ENCODE measurements around the gene ESD.
"Not testable (repeated sequence)": the region's sequence is repeated elsewhere in the genome, so short reads cannot be mapped to it uniquely, and the experiment has no call there.

ESD gene

DNA sequence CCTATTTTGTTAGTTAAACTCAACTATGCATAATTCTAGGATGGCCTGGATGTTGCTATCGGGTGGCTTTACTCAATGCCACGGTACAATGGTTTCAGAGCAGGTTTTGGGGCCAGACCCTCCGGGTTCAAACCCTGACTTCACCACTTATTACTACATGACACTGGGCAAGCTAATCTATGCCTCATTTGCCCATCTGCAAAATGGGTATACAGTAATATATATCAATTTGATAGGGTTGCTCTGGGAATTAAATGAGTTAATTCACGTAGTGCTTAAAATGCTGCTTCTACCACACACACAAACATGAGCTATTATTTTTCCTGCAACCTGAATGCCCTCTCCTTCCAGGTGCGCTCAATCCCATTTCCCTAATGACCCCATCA lies 839 bp downstream of the ESD start:
- no peak for DNase-seq (ENCODE audit: low read depth in 1 of 2, low spot score in 1 of 2)

DNA sequence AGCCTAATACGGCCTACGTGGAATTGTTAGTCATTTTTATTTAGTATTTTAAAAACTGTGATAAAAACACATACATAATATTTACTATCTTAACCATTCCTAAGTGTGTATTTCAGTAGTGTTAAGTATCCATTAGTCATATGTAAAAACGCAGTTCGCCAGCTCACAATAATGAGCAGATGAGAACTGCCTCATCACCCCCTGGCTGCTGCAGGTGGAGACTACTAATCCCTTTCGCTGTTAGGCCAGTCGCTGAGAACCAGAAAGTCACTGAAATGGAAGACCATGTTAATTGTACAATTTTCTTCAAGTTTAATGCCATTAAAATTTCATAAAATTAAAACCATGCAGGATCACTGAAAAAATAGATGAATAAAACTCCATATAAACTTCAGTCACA lies 1.6 kb downstream of the ESD start:
- no peak for DNase-seq (ENCODE audit: low read depth in 1 of 2, low spot score in 1 of 2)

DNA sequence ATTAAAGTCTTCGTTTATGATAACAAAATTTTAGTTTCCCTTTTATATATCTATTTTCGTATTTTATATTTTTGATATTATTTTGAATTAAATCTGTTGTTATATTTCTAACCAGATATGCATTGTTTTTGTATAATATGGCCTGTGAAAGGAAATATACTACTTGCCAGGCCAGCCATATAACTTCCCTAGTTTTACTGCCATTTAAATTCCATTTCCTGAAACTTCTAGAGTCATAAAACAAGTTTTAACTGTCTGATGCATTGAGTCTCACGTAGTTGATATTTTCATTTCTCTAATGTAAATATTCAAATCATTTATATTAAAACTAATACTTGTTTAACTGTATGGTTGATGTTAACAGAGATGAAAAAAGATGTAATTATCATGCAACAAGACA lies 13.5 kb downstream of the ESD start:
- no peak for DNase-seq (ENCODE audit: low read depth in 1 of 2, low spot score in 1 of 2)

DNA sequence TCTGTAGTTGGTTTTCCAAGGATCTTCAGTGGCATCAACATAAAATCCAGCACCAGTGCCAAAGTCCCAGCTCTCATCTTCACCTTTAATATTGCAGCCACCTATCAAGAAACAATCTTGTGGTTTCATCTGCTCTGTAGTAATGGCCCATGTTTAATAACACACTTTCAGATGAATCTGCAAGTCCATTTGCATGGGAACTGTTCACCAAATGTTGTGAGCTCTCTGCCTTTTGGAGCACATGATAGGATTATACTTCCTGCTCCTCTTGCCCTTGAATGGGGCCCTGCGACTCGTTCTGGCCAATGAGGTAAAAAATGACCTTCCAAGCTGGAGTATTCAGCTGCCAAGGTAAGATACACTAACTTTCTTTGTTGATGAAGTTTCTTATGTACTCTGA lies 14.3 kb downstream of the ESD start:
- no peak for DNase-seq (ENCODE audit: low read depth in 1 of 2, low spot score in 1 of 2)

DNA sequence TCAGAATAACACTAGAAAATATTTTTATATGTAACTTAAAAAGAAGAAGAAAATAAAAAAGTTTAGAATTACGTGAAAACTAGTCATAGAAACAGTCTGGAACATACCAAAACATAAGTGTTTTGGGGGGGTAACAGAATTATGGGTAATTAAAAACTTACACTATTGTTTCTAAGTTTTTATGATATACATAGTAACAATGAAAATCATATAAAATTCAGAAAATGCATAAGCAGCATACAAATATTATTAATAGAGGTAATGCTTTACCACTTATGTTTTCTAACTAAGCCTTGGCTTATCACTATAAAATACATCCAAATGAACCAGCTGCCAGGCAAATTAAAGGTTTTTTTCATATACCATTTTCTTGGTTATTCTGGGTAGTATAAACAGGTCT lies 14.9 kb downstream of the ESD start:
- no peak for DNase-seq (ENCODE audit: low read depth in 1 of 2, low spot score in 1 of 2)

DNA sequence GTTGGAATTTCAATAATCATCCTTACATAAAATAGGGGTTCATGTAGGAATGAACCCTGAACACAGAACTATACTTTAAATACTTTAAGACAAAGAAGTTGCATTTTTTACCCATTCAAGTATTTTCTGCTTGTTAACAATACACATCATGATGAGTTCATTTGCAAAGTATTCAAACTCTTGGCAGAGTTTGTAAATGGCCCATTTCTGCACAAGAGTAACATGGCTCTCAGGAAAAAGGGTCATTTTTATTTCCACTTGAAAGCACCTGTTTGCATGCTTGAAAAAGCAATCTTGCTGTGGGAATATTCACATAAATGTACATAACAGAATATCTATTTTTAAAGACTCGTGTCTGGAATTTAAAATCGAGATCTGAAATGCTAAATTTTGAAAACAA lies 18.1 kb downstream of the ESD start:
- DNase-seq (ENCODE audit: low read depth in 1 of 2, low spot score in 1 of 2): no peak

DNA sequence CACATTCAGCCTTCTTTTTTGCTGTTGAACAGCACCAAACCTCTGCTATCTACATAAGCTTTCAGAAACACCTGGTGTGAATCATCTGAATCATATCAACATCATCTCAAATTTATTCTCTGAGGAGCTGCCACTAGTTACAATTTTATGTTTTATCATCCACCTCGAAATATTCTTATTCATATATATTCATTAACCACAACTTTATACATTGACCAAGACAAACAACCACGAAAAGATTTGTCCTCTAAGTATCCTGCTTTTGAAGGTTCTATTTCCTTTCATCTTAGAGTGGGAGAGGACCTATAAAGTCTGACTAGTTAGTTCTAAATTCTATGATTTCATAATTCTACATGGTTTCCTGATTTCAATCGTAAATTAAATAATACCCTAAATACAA lies 18.9 kb downstream of the ESD start:
- DNase-seq (ENCODE audit: low read depth in 1 of 2, low spot score in 1 of 2): no peak

DNA sequence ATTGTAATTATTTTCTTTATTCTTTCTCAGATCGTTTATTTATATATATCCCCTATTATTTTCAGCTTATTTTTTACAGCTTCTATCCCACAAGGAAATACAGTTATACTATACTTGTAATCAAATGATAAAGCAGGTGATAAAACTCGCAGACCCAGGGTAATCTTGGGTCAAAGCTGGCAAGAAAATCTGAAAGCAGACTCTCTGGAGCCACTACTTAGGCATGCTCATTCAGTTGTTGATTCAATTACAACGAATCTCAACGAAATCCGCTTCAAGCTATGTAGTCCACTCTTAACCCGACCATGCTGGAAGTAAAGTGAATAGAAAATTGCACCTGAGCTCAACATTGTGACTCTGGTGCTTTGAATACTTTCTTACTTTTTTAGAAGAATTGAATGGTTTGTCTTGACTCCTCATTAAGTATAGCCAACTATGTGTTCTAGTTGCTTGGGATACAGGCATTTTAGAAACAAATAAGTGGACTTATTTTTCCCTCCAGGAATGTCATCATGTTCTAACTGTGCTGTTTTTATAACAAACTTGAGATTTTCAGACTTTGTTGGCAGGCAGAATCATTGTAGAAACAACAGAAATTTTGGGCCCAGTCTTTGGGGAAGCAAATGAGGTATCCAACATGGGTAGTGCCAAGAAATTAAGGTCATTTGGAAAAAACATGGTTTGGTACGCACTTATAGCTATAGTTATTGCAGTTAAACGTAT lies 21.4 kb downstream of the ESD start:
- no peak for DNase-seq (ENCODE audit: low read depth in 1 of 2, low spot score in 1 of 2)

DNA sequence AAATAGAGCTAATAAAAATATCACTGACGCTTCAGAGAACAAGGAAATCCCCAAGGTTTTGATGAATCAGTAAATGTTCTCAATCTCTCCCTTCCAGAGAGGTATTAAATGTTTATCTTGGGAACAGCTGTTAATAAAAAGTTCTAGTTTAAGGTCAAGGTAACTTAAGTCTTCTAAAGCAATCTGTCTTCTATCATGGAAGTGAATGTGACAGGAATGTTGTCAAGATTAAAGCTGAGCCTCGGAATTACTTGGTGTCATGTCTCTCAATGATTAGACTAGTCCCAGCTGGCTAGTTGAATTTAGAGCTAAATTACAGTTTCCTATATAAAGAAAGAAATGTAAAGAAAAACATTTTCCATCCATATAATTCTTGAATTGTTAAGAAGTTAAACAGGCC lies 23.4 kb downstream of the ESD start:
- no peak for DNase-seq (ENCODE audit: low read depth in 1 of 2, low spot score in 1 of 2)

DNA sequence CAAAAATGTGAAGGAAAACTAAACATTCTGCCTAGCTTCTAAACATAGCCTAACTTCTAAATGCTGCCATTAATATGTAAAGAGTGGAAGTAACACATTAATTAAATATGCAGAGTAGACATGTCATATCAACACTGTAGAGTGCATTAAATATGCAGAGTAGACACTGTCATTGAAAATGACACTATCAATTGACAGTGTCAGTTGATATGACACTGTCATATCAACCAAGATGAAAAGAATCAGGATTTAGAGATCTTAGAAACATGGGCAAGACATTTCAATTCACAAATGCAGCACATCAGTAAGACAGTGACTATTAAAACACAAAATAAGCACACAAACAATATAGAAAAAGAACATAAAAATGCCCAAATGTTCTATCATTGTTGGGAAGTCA lies 25.3 kb downstream of the ESD start:
- DNase-seq (ENCODE audit: low read depth in 1 of 2, low spot score in 1 of 2): no peak

DNA sequence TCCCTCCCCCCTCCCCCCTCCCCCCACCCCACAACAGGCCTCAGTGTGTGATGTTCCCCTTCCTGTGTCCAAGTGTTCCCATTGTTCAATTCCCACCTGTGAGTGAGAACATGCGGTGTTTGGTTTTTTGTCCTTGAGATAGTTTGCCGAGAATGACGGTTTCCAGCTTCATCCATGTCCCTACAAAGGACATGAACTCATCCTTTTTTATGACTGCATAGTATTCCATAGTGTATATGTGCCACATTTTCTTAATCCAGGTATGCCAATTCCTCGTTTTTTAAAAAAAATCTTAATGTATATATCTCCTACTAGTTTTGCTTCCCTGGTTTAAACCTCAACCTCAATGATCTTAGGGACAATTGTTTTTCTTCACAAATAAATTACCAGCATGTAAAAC lies 27.0 kb downstream of the ESD start:
- not testable (repeated sequence) for DNase-seq (ENCODE audit: low read depth in 1 of 2, low spot score in 1 of 2)

DNA sequence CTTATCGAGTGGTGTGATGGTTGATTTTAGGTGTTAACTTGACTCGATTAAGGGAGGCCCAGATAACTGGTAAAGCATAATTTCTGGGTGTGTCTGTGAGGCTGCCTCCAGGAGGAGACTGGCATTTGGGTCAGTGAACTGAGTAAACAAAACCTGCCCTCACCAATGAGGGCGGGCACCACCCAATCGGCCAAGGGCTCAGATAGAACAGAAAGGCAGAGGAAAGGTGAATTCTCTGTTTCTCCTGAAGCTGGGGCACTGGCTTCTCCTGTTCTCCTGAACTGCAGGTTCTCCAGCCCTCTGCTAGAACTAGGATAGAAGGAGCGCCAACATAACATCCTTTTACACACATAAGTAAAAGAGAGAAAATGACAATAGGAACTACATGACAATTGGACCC lies 35.1 kb downstream of the ESD start:
- no peak for DNase-seq (ENCODE audit: low read depth in 1 of 2, low spot score in 1 of 2)

DNA sequence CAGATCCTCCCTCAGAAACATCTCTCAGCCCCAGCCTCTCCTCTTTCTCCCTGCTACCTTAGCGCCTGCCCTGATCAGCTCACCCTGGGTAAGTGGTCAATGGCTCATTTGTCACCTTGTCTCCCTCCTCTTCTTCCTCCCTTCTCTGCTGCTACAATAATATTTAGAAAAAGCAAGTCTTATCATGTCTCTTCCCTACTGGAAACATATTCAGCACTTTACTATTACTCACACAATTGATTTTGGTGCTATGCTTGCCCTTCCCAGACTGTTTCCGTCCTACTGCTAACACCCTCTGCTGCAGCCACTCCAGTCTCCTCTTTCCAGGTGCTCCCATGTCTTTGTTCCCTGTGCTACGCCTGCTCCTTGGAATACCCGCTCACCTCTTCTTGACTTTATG lies 35.8 kb downstream of the ESD start:
- no peak for DNase-seq (ENCODE audit: low read depth in 1 of 2, low spot score in 1 of 2)

DNA sequence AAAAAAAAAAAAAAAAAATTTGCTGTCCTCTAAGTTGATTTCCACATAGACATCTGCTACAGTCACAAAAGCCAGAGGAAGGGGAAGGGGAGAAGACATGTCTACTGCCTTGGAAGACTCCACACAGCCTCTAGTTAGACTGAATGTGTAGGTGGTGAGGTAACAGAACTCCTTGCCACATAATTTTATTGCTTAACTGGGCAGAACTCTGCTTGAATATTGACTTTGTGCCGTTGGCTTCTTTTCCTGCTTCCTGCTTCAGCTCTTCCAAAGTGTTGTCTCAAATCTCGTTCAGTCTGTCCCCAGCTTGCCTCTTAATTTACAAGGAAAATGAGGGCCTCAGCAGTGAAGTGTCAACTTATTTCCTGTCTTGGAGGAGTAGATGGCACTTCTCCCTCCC lies 37.1 kb downstream of the ESD start:
- DNase-seq (ENCODE audit: low read depth in 1 of 2, low spot score in 1 of 2): no peak

DNA sequence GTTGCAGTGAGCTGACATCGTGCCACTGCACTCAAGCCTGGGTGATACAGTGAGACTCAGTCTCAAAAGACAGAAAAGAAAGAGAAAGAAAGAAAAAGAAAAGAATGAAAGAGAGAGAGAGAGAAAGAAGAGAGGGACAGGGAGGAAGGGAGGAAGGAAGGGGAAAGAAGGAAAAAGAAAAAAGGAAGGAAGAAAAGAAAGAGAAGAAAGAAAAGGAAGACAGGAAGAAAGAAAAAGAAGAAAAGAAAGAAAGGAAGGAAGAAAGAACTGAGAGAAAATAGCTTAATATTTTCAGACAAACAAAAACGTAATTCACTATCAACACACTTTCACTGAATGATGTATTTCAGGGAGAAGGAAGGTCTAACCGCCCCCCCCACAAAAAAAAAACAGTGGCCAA lies 39.3 kb downstream of the ESD start:
- DNase-seq (ENCODE audit: low read depth in 1 of 2, low spot score in 1 of 2): no peak

DNA sequence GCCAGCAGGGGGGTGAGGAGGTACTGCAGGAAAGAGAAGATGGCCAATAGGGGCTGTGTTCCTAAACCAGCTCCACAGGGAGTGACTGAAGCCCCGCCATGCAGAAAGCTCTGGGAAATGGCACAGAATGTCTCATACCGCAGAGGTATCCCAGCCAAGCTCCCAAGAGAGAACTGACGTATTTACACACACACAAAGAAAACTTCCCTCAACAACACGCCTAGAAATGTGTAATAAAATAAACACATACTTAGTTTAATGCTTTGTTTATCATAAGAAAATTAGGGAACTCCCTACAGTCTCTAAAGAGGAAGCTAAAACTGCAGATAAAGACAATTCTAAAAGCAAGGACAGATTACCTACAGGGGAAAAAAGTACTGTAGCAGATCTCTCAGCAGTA lies 40.0 kb downstream of the ESD start:
- DNase-seq (ENCODE audit: low read depth in 1 of 2, low spot score in 1 of 2): no peak

DNA sequence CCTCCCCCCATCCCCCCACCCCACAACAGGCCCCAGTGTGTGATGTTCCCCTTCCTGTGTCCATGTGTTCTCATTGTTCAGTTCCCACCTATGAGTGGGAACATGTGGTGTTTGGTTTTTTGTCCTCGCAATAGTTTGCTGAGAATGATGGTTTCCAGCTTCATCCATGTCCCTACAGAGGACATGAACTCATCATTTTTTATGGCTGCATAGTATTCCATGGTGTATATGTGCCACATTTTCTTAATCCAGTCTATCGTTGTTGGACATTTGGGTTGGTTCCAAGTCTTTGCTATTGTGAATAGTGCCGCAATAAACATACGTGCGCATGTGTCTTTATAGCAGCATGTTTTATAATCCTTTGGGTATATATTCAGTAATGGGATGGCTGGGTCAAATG lies 41.5 kb downstream of the ESD start:
- DNase-seq (ENCODE audit: low read depth in 1 of 2, low spot score in 1 of 2): not testable (repeated sequence)

DNA sequence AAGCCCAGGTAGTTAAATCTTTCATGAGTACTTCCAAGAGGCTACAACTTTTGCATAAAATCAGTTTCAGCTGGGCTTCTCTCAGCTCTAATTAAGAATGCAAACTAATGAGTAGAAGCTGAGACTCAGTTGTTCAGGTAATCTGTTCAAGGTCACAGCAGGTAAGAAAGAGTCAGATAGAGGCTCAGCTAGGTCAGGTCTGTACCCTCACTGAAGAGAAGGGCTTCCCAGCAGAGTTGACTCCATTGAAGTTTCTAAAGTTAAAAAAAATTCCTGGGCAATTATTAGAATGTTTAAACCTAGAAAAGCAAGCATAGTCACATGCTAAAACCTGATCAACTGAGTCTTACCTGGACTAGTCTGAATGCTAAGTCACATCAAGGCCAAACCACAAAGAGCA lies 42.1 kb downstream of the ESD start:
- DNase-seq (ENCODE audit: low read depth in 1 of 2, low spot score in 1 of 2): no peak

DNA sequence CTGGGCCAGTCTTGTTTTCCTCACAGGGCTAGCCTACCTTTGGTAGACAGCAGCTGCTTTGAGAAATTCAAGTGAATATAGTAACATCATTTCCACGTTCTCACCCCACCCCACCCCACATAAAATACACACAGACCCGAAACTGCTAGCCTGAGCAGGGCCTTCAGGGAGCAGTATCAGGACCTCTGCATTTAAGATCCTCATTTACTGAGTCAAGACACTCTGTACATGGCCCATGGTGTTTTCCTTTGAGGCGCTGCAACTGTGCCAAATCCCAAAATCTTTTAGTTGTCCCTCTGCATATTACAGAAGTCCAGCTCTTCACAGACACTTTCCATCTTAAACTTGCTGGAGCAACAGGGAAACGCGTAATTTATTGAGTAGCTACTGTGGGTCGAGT lies 43.0 kb downstream of the ESD start:
- no peak for DNase-seq (ENCODE audit: low read depth in 1 of 2, low spot score in 1 of 2)

DNA sequence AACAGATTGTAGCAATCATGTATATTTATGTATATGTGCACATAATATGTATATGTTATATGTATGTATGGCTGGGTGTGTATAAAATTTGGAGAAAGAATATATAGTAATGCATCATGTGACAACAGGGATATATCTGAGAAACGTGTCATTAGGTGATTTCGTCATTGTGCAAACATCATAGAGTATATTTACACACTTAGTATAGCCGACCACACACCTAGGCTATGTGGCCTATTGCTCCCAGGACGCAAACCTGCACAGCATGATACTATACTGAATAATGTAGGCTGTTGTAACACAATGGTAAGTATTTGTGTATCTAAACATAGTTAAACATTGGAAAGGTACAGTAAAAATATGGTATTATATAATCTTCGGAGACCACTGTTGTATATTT lies 43.8 kb downstream of the ESD start:
- DNase-seq (ENCODE audit: low read depth in 1 of 2, low spot score in 1 of 2): no peak

DNA sequence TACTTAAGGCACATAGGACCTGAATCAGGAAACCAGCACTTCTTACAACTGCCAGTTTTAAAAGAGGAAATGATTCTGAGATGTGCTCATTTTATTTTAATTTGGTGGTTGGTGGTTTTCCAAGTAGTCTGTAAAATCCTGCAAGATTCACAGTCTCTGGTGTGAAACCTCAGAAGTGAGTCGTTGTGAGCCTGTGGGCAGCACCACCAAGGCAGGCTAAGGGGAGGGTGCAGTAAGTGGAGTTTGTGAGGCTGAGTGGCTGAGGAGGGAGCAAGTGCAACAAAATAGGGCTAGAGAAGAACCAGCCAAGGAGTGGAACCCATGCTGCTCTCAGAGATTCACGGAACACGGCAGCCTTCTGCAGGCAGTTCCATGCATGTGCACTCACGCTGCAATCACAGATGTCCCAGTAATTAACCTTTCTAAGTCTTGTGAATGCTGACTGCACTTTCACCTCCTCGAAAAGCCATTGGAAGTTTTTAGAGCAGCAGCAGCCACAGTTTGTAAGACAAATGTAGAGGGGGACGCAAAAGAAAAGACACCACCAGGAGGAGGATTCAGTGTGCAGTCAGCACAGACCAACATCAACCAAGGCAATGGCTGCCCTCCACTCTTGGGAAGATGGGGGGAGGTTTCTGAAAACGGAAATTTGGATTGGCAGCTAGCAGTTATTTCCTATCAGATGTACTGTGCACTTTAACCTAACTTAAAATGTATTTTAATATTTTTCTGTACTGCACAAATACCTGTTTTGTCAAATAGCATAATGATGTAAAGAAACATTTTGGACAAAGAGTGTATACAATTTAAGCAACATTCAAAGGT lies 44.9 kb downstream of the ESD start:
- DNase-seq (ENCODE audit: low read depth in 1 of 2, low spot score in 1 of 2): peak in 1 of 2 donors; percentile 42

DNA sequence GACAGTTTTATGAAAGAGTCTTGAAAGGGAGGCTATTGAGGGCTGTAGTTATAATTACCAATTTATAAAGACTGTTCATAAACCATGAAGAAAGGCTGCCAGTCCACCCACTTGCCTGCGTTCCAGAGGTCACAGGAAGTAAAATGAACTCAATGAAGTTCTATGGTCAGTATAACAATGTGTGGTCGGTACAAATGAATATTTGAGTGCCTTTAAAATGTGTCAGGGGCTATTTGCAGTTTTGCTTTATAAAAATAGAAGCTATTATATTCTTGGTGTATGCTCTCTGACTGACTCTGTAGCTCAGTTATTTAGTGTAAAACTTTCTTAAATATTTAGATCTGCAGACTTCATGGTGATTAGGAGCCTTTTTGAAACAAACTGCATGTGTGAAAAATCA lies 47.0 kb downstream of the ESD start:
- no peak for DNase-seq (ENCODE audit: low read depth in 1 of 2, low spot score in 1 of 2)

DNA sequence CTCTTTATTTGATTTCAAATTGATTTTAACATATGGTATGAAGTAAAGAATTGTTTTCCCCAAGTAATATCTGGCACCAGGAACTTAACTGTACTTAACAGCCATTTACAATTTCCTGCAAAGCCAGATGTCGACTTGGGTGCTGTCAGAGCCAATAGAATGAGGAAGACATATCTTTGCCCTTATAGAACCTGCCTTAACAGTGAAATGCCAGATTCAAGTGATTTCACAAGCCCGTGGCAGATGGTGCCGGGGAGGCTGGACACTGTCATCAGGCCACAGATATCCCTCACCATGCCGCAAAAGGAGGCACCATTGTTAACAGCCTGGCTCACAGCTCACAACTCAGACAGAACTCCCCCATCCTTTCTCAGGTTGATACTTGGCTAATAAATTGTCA lies 48.7 kb downstream of the ESD start:
- DNase-seq (ENCODE audit: low read depth in 1 of 2, low spot score in 1 of 2): no peak

Data from activated CD4-positive, alpha-beta T cell treated with anti-CD3 and anti-CD28 coated beads, Interleukin-2, amount 50 U/mL, for 24 hours (primary cell).